ENCODE results near the gene CAPS.

Gene CAPS

GRCh38 chr19:5891938-5892771, 21.9 kb upstream of the CAPS start:
- DNase-seq (ENCODE audit: low read depth): no peak

GRCh38 chr19:5892772-5893275, 21.2 kb upstream of the CAPS start:
- no peak for DNase-seq (ENCODE audit: low read depth)

DNA sequence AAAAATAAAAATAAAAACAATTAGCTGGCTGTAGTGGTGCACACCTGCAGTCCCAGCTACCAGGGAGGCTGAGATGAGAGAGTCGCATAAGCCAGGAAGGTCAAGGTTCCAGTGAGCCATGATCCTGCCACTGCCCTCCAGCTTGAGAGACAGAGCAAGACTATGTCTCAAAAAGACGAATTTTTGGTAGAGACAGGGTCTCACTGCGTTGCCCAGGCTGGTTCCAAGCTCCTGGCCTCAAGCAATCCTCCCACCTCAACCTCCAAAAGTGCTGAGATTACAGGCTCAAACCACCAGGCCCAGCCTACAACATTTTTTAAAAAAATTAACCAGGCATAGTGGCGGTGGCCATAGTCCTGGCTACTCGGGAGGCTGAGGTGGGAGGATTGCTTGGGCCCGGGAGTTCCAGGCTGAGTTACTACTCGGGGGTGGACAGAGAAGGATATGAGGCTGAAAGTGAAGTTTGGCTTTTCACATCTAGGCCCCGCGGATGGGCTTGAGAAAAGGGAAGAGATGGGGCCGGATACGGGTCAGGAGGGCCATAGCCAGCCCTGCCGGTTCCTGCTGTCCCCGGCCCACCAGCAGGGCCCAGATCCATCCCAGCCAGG, 20.7 kb upstream of the CAPS start:
- no peak for DNase-seq (ENCODE audit: low read depth)

DNA sequence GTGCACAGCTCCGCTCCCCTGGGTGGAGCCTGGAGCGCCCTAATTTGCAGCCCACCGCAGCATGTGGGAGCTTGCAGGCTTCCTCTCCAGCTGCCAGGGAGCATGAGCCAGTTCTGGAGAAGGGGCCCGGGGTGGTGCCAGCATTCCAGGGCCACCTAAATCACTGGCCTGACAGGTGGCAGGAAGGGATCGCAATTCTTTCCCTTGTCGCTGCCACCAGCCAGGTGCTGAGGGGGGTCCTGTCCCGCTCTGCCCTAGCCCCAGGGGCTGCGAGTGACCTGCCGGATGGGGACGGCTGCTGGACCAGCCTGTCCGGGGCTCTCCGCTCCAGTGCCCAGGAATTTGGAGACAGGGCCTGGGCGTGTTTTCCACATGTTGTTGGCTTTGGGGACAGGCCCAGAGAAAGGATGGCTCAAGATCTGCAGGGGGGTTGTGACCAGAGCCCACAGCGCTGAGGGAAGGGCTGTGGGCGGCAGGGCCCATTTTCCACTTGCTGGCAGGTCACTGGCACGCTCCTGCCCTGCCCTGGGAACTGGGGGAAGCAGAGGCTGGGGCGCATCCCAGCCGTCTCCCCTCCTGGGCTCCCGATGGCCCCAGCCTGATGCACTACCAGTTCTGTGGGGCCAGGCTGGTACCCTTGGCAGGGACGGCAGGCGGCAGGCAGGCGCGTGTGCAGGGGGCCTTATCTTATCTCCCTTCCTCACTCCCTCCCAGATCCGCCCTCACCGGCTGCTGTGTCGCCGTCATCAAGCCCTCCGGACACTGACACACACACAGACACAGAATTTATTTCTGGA, 19.9 kb upstream of the CAPS start:
- no peak for DNase-seq (ENCODE audit: low read depth)

DNA sequence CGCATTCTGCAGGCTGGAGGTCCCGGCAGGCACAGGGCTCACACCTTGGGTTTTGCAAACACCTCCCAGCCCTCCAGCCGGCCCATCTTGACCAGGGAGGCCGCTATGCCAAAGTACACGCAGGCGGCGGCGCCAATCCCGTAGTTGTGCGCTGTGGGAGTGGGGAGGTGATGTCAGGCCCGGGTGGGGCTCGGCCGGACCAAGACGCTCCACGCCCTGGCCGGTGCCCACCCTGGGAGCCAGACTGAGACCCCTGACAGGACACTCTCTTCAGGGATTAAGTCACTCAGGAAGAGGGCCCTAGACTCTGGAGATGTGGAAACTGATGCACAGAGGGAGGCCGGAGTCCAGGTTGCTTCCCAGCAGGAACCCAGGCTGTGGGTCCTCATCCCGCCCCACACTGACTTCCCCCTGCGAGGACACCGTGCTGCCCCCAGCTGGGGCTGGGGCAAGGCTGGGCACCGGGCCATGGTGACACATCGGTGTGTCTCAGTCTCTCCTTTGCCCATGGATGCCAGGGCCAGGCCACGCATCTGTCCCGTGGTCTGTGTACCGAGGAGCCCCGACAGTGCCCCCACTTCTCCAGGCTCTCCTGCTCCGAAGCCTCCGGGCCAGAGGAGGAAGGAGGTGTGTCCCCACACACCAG, 19.2 kb upstream of the CAPS start:
- DNase-seq (ENCODE audit: low read depth): no peak

- no peak for DNase-seq (ENCODE audit: low read depth)
These were observed 18.6 kb upstream of the CAPS start for GRCh38 chr19:5895409-5895808.

GRCh38 chr19:5895890-5896289, 18.2 kb upstream of the CAPS start:
- no peak for DNase-seq (ENCODE audit: low read depth)

DNA sequence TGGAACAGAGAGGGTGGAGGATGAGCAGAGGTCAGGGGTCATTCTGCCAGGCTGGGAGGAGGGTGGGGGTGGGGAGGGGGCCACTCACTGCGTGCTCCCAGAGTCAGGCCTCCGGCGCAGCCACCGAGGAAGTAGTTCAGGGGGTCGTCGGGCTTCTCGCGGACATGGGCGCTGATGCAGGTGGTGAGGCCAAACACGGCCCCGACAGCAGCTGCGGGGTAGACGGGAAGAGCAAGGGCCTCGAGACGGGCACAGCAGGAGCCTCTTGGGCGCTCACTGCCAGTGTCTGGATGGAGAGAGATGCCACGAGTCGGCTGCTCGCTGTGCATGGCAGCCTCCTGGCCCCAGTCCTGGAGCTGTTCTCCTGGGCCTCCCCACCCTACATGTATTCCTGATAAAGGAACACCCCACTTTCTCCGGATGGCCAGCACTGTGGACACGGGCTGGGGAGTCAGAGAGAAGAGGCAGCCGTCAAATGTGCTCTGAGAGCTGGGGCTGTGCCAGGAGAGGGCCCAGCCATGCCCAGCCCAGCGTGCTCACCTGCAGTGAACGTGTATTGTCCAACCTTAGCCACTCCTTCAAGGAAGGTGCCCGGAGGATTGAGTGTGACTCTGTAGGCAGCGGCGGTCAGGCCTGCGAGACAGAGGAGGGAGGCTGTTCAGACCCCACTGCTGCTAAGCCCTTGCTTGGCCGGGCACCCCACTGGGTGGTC, 17.5 kb upstream of the CAPS start:
- DNase-seq (ENCODE audit: low read depth): no peak

GRCh38 chr19:5897189-5897969, 16.7 kb upstream of the CAPS start:
- no peak for DNase-seq (ENCODE audit: low read depth)

- DNase-seq (ENCODE audit: low read depth): no peak
These were observed 14.1 kb upstream of the CAPS start for GRCh38 chr19:5899728-5900526.

- no peak for DNase-seq (ENCODE audit: low read depth)
These were observed 13.1 kb upstream of the CAPS start for GRCh38 chr19:5900976-5901375.

DNA sequence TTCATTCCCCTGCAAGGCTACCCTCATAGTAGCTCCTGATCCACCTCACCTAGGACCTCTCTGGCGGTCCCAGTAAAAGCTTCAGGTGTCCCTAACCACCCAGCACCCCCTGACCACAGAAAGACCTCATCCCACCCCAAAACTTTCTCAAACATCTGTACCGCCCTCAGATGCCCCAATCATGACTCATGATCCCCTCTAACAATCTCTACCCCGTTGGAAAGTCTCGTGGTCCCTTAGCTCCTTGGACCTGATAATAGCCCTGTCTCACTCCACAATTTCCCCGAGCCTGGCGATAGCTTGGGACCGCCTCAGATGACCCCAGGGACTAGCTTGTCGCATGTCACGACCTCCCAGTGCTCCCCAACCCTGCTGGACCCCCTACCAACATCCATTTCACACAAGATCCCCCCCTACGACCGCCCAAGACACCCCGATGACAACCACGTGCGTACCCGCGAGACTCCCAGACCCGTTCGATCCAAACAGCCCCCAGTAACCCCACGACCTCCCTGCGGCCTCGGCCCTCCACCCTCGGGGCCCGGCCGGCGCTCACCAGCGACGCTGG, 10.9 kb upstream of the CAPS start:
- no peak for DNase-seq (ENCODE audit: low read depth)

GRCh38 chr19:5903624-5904351, 10.3 kb upstream of the CAPS start, which contains the start of gene NDUFA11:
TSS of gene NDUFA11 (minus strand) at chr19:5903790. CDS start at chr19:5903708, 82 bp downstream.
- peak; percentile 95 for DNase-seq (ENCODE audit: low read depth)

GRCh38 chr19:5904352-5905113, 9.5 kb upstream of the CAPS start, which contains the start of gene VMAC:
TSS of gene VMAC (plus strand) at chr19:5904872. CDS start at chr19:5904891, 19 bp downstream.
- DNase-seq (ENCODE audit: low read depth): peak; percentile 97

GRCh38 chr19:5905114-5905778, 8.8 kb upstream of the CAPS start:
- no peak for DNase-seq (ENCODE audit: low read depth)

GRCh38 chr19:5907241-5907640, 6.8 kb upstream of the CAPS start:
- DNase-seq (ENCODE audit: low read depth): no peak

GRCh38 chr19:5908773-5909442, 5.1 kb upstream of the CAPS start:
- no peak for DNase-seq (ENCODE audit: low read depth)
